C4-2B (cell line): ENCODE data around the gene TSC22D1.

ENCODE experiments used
- H3K27ac ChIP-seq: fragments of 450-650 bp; 2 replicates; pipeline ENCODE4 v1.5.1; 2017
- CTCF ChIP-seq: fragments of 450-650 bp; conservative IDR thresholded peaks from 2 replicates; pipeline ENCODE4 v1.5.1; 2017; ENCODE audit warnings: mild to moderate bottlenecking
- ZFX ChIP-seq: fragments of 450-650 bp; IDR thresholded peaks from 2 replicates; pipeline ENCODE4 v1.6.1; 2017

TSC22D1 gene

GRCh38 chr13:44412346-44412935 is 163.7 kb downstream of the TSC22D1 start:
- no peak overlapping the region for H3K27ac ChIP-seq
- TF ChIP-seq CTCF, result no peak
- no peak for TF ChIP-seq ZFX

DNA sequence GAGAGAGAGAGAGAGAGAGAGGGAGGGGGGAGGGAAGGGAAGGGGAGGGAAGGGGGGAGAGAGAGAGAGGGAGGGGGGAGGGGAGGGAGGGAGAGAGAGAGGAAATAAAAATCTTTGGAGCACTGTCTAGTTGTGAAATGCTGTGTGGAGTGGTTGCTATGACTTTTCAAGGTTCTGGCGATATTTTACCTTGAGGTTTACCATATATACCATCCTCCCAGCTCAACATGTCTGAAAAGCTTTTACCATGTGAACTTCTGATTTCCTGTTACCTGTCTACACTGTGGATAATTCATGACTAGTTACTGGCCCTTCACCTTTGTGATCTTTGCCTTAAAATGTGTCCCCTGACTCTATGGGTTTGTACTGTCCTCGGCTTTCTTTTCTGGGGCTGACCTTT is 164.3 kb downstream of the TSC22D1 start:
- no peak for TF ChIP-seq ZFX
- TF ChIP-seq CTCF, result no peak
- H3K27ac ChIP-seq, result no peak overlapping the region

DNA sequence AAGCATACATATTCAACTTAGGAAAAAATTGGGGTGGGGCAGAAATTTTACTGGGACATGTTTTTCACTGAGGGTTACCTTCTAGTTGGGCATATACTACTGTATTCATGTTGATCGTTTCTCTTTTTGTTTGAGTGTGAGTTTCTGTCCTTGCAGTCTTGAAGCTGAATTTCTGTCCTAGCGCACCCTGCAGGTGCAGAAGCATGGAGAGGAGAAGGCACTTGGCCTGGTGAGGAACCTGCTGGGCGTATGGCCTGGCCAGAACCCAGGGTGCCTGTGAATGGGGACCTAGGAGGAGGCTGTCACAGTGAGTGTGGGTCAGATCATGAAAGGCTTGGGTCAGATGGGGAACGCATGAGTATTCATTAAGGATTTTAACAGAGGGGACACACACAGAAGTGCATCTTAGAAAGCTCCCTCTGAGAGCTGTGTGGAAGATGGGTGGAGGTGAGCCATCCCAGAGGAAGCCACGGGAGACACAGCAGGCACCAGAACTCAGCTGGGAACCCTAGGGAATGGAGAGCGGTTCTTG is 165.7 kb downstream of the TSC22D1 start:
- no peak overlapping the region for H3K27ac ChIP-seq
- TF ChIP-seq CTCF (no peak), ZFX (no peak)

DNA sequence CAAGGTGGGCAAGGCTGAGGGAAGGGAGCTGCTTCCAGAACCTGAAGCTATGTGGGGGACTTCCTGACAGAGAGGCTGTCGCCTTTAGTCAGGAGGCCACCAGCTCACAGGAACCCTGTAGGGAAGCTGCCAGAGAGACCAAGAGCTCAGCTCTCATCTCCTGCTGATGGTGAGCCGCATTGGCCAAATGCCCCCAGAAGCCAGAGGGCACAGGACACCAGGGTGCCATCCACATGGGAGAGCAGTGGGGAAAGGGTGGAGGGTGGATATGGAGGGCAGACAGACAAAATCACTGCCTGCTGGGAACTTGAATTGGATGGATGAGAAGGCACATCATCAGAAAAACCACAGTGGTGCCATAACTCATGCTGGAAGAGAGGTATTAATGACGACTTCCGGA is 166.5 kb downstream of the TSC22D1 start:
- TF ChIP-seq ZFX, result no peak
- no peak for TF ChIP-seq CTCF
- no peak overlapping the region for H3K27ac ChIP-seq

GRCh38 chr13:44407891-44408290 is 168.2 kb downstream of the TSC22D1 start:
- TF ChIP-seq ZFX (no peak), CTCF (no peak)
- no peak overlapping the region for H3K27ac ChIP-seq

DNA sequence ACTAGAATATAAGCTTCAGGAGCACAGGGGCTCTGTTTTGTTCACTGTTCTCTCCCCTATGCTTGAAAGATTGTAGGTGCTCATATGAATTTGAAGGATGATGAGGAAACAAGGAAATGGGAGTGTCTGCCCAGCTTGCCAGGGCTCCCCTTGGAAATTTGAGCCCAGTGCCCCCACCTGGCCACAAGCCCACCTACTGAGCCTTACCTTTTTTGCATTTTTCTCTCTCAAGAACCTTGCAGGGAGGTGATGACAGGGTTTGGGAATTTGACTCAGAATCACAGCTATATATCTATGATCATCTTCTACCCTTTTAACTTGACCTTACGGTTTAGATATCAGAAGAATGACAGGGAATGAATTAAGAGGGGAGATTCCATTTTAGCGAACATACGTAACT is 168.8 kb downstream of the TSC22D1 start:
- no peak for TF ChIP-seq ZFX
- no peak for TF ChIP-seq CTCF
- H3K27ac ChIP-seq, result no peak overlapping the region

- H3K27ac ChIP-seq, result no peak overlapping the region
- TF ChIP-seq CTCF, result no peak
- no peak for TF ChIP-seq ZFX
Observed at GRCh38 chr13:44406617-44407016, 169.5 kb downstream of the TSC22D1 start.
